NK-92 treated with Interleukin-12 subunit alpha and Interleukin-12 subunit beta, amount 100 ng/mL, for 24 hours (cell line): Measurements from ENCODE around the gene CCDC192.

Experiments used
- DNase-seq: peaks from one replicate; lab custom pipeline; 2025; lab: John Stamatoyannopoulos, UW

The CCDC192 gene

GRCh38 chr5:127885176-127885575 lies 182.0 kb downstream of the CCDC192 start:
- no peak for DNase-seq

GRCh38 chr5:127886081-127886480 lies 182.9 kb downstream of the CCDC192 start:
- DNase-seq = no peak

- DNase-seq = no peak
These were observed 184.1 kb downstream of the CCDC192 start for GRCh38 chr5:127887282-127887681.

DNA sequence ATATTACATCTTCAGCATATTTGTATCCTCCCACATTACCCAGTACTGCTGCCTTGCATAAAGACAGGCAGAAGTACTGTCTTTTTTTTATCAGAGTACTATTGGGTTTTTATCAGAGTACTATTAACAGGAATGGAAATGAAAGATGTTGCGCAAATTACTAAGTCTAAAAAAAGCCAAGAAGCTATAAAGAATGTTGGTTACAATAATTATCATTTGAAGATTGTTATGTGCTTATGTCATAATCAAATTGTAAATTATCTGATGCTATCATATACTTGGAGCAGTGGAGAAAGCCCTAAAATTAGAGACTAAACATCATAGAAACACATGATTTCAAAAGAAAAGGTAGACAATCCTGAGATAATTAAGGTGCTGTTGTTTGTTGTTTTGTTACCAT lies 188.8 kb downstream of the CCDC192 start:
- DNase-seq = no peak

GRCh38 chr5:127892467-127893207 lies 189.4 kb downstream of the CCDC192 start:
- no peak for DNase-seq

DNA sequence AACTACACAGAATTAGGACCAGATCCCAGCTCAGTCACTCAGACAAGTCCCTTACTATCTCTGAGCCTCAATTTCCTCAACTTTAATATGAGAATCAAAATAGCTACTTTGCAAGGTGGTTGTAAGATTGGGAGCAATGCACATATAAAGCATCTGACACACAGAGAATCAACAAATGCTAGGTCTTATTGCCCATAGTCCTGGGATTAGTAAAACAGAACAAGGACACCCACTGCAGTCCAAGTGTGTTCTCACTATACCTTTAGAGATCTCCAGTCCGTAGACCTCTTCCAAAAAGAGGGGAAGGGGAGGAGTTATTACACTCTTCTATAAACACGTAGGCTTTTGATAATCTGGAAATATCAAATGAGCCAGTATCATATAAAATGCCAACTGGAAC lies 190.0 kb downstream of the CCDC192 start:
- DNase-seq = no peak

- no peak for DNase-seq
These were observed 191.3 kb downstream of the CCDC192 start for GRCh38 chr5:127894461-127894860.

- DNase-seq = peak; percentile 16
These were observed 195.5 kb downstream of the CCDC192 start for GRCh38 chr5:127898551-127899213.

DNA sequence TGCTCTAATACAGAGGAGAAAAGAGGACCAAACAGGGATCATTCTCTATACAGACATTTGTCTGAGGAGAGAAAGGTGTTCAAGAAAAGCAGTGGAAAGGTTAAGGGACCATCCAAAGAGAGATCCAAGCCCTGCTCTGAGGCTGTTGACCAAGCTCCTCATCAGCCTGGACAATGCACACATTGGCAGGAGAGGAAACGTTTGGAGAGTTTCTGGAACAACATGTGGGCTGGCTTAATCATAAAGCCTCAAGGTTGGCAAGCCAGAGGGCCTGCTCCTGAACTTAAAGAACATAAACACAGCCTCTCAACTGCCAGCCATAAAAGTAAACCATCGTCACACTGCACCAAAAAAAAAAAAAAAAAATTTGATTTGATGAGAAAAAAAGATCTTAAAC lies 196.0 kb downstream of the CCDC192 start:
- DNase-seq = no peak

GRCh38 chr5:127906562-127907204 lies 203.5 kb downstream of the CCDC192 start:
- DNase-seq = no peak

DNA sequence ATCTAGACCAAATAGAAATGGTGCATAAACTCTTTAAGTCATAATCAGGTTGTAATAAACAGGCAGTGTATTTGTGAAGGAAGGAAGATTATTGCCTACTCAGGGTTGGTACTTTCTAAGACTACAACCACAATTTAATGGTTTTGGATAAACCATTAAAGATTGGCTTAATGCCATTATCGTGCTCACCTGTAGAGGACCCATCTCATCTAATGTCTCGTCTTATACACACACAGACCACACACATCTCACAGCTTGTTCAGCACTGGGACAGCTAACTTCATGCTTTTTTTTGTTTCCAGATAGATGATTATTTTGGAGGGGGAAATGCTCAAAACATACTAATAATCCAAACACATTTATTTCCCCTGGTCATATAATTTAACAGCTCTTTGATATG lies 204.7 kb downstream of the CCDC192 start:
- no peak for DNase-seq

GRCh38 chr5:127909066-127909465 lies 205.9 kb downstream of the CCDC192 start:
- no peak for DNase-seq

- no peak for DNase-seq
These were observed 206.6 kb downstream of the CCDC192 start for GRCh38 chr5:127909821-127910220.

DNA sequence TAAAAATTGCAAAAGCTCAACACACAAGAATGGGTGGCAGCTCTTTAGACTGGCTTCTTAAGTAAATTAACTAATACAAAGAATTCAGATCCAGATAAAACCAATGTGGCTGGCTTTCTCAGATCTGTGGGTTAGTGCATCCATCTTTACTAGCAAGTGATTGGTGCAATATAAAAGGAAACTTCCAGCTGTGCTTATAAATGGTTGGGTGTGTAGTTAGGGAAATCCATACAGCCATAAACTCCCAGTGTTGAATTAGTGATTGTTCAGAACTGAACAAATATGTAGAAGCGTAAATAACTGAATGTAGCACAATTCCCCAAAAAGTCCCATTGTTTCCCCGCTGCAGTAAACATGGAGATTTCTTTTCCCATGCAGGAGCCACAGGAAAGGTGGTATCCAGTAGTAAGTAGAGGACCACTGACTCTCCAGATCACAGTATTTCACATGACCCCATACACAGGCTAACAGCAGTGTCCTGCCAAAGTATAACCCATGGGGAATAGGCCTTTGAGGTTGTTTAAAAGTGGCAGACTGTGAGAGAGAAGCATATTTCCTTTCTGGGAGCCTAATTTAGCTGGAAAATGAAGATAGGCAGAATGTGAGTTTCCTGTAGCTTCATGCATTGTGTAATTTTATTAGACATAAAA lies 207.2 kb downstream of the CCDC192 start:
- DNase-seq = no peak

DNA sequence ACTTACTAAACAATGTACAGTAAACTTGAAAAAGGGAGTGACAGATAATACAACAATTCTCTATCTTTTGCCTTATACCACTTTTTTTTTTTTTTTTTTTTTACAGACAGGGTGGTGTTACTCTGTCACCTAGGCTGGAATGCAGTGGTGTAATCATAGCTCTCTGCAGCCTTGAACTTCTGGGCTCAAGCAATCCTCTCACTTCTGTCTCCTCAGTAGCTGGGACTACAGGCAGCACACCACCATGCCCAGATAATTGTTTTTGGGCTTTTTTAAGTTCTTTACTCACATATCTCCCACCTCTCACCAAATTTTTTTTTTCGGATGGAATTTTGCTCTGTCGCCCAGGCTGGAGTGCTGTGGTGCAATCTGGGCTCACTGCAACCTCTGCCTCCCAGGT lies 208.4 kb downstream of the CCDC192 start:
- no peak for DNase-seq

DNA sequence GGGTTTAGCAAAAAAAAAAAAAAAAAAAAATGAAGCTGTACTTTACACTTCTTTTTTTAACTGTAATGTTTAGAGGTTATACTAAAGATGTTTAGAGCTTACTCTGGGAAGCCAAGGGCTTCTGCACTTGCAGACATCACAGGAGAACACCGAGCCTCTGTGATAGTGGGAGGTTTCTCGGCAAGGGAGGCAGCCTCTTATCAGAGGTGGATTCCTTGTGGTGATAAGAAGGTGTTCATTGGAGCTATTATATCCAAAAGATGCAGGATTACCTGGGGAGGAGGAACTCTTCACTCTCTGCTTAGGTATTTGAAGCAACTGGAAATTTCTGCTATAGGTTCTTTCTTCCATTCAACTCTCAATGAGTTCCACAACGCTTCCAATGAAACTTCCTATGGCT lies 209.2 kb downstream of the CCDC192 start:
- DNase-seq = no peak

DNA sequence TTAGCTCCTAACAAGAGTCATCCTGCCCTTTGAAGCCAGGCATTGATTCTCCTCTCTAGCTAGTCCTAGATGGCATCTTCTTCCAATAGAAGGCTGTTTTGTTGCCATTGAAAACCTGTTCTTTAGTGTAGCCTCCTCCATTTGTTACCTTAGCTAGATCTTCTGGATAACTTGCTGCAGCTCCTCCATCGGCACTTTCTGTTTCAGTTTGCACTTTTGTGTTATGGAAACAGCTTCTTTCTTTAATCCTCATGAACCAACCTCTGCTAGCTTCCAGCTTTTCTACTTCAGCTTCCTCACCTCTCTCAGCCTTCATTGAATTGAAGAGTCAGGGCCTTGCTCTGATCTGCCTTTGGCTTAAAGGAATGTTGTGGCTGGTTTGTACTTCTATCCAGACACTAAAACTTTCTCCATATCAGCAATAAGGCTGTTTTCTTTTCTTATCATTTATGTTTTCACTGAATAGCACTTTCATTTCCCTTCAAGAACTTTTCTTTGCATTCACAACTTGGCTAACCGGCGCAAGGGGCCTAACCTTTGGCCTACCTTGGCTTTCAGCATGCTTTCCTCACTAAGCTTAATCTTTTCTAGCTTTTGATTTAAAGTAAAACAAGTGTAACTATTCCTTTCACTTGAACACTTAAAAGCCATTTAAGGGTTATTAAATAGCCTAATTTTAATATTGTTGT lies 213.8 kb downstream of the CCDC192 start:
- DNase-seq = no peak

DNA sequence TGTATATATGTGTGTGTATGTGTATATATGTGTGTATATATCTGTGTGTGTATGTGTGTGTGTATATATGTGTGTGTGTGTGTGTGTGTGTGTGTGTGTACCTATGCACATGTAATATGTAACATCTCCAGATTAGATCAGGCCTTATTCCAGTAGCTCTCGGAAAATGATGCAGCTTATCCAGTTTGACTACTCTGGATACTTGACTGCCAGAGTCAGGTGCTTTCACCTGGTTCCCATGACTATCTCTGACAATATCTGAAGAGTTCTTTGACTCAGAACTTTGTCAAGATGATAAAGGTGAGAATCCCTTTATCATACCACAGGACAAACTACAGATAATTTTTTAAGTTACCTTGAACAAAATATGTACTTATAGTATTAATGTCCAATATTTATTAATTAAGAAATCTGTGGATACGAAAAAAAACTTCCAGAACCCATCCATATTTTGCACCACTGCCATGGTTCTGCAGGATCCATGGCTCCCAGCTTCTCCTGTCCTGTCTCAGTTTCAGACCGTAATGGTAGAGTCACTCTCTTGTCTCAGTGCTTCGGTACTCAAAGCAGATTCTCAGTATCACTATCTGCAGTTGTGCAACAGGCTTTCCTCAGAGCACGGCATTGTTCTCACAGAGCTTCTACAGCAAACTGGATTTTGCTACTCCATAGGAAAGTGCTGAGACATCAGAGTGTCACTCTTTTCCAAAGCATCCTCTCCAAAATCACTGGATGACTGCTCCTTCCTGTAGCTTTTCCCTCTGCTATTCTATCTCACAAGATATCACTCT lies 216.0 kb downstream of the CCDC192 start:
- no peak for DNase-seq

DNA sequence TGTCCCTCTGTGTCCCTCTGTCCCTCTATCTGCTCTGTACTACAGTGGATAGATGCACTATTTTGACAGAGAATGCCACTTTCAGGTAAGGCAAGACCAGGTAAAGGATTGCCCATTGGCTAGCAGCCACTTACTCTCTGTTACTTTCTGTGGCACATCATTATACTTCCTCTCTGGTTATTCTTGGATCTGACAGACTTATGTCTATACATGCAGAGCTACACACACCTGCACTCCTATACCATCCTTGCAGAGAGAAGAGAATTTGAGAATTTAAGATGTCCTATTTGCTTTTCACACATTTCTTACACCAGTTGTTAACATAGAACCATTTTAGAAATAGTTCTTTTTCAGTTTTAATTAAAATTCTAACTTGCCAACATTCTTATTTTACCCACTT lies 216.6 kb downstream of the CCDC192 start:
- no peak for DNase-seq

DNA sequence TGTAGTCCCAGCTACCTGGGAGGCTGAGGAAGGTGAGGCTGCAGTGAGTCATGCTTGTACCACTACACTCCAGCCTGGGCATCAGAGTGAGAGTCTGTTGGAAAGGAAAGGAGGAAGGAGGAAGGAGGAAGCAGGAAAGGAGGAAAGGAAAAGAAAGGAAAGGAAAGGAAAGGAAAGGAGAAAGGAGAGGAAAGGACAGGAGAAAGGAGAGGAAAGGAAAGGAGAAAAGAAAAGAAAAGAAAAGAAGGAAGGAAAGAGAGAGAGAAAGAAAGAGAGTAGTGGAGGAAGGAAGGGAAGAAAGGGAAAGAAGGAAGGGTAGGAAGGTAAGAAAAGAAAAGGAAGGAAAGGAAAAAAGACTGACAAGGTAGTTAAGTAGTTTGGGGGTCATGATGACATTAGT lies 217.7 kb downstream of the CCDC192 start:
- DNase-seq = no peak

GRCh38 chr5:127922603-127923002 lies 219.4 kb downstream of the CCDC192 start:
- DNase-seq = no peak
